Erythroblast (primary cell): ENCODE data around the gene SAMHD1.
"Not testable (repeated sequence)": the region's sequence is repeated elsewhere in the genome, so short reads cannot be mapped to it uniquely, and the experiment has no call there.

ENCODE experiments used
- DNase-seq, 2 experiments: peaks; one replicate each; lab custom pipeline; 2025; lab: John Stamatoyannopoulos, UW
- GATA1 ChIP-seq: IDR thresholded peaks from 2 replicates; pipeline ENCODE4 v1.6.1; 2011; ENCODE audit warnings: low read depth, mild to moderate bottlenecking, control low read depth, low read length, moderate library complexity
- POLR2A ChIP-seq: IDR thresholded peaks from 2 replicates; pipeline ENCODE4 v1.6.1; 2011; ENCODE audit warnings: mild to moderate bottlenecking, low read length

The SAMHD1 gene

DNA sequence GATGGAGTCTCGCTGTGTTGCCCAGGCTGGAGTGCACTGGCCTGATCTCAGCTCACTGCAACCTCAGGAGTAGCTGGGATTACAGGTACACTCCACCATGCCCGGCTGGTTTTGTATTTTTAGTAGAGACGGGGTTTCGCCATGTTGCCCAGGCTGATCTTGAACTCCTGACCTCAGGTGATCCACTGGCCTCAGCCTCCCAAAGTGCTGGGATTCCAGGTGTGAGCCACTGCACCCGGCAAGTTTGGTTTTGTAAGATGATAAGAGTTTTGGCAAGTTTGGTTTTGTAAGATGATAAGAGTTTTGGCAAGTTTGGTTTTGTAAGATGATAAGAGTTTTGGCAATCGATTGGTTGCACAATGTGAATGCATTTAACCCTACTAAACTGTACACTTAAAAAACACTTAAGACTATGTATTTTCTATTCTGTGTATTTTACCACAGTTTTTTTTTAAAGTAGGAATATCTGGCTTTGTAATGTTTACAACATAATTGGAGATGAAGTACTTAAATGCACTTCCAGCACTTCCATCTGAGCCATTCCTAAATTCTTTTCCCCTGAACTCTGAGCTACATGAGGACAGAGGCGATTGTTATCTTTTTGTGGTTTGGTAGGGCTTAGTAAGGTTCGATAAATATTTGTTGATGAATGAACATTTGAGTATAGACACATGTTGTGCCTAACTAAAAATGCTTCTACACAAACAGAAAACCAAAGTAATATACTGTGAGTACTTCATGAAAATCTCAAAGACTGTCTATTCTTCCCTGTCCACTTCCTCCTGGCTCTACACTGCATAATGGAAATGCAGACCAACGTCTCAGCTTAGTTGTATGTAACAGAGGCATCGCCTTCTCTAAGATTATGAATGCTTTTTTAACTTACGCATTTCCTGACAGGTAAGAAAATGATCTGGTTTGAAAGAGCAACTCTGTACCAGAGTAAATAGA, 18.8 kb downstream of the SAMHD1 start:
- no peak for DNase-seq

GRCh38 chr20:36932067-36932466, 19.4 kb downstream of the SAMHD1 start:
- DNase-seq, result not testable (repeated sequence)

More for the DNA sequence above, 18.8 kb downstream of the SAMHD1 start:
- TF ChIP-seq GATA1 (no peak), POLR2A (no peak)

- TF ChIP-seq POLR2A (no peak), GATA1 (no peak)
- no peak for DNase-seq
These were observed 21.8 kb downstream of the SAMHD1 start for GRCh38 chr20:36929691-36930090.

DNA sequence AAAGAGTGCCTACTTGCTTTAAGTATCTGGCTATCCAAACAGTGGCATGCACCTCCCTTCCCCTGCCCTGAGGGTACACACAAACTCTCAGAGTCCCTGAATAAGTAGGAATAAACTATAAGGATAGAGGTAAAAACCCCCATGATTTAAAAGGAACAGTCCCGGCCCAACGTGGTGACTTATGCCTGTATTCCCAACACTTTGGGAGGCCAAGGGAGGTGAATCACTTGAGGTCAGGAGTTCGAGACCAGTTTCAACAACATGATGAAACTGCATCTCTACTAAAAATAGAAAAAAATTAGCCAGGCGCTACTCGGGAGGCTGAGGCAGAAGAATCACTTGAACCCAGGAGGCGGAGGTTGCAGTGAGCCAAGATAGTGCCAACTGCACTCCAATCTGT, 22.2 kb downstream of the SAMHD1 start:
- DNase-seq, result no peak
- TF ChIP-seq POLR2A (no peak), GATA1 (no peak)

- DNase-seq, result no peak
- TF ChIP-seq POLR2A (no peak), GATA1 (no peak)
These were observed 23.8 kb downstream of the SAMHD1 start for GRCh38 chr20:36927704-36928103.

GRCh38 chr20:36926653-36927200, 24.8 kb downstream of the SAMHD1 start:
- no peak for DNase-seq
- no peak for TF ChIP-seq POLR2A
- TF ChIP-seq GATA1, result no peak

DNA sequence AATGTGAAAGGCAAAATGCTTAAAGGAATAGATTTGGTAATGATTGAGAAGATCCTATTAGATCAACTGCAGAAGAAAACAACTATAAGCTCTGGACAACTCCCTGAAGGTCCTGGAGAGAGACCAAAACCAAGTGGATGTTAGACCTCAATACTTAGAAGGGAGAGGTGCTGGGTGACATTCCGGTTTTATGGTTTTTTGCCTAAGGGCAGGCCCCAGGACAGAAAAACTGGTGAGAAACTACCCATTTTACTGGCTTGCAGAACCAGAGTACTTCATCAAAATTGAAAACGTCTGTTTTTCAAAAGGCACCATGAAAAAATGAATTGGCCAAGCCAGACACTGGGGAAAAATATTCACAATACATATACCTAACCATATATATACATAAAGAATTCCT, 26.3 kb downstream of the SAMHD1 start:
- no peak for DNase-seq
- TF ChIP-seq GATA1 (no peak), POLR2A (no peak)

DNA sequence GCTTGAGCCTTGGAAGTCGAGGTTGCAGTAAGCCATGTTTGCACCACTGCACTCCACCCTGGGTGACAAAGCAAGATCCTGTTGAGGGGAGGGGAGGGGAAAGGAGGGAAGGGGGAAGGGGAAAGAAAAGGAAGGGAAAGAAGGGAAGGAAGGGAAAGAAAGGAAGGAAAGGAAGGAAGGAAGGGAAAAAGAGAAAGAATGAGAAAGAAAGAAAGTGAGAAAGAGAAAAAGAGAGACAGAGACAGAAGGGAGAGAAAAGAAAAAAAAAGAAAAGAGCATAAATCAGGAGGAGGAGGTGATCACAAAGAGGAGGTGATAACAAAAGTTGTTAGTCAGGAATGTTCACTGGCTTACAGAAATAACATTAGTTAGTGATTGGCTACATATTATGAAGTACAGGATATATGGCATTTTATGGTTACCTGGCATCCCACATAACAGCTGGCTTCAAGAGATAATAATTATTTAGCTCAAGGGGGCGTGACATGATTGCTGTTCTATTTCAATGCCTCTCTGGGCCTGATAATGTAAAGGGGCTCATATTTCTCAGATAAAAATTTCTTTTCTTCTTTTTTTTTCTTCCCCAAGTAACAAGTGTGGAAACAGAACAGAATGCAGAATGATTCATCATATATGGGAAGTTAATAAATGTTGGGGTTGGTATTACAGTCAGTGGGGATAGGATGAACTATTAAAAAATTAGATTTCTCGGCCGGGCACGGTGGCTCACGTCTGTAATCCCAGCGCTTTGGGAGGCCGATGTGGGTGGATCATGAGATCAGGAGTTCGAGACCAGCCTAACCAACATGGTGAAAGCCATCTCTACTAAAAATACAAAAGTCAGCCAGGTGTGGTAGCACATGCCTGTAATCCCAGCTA, 27.1 kb downstream of the SAMHD1 start:
- TF ChIP-seq GATA1, result no peak
- TF ChIP-seq POLR2A, result no peak
- peak; percentile 61 to 63 for DNase-seq

DNA sequence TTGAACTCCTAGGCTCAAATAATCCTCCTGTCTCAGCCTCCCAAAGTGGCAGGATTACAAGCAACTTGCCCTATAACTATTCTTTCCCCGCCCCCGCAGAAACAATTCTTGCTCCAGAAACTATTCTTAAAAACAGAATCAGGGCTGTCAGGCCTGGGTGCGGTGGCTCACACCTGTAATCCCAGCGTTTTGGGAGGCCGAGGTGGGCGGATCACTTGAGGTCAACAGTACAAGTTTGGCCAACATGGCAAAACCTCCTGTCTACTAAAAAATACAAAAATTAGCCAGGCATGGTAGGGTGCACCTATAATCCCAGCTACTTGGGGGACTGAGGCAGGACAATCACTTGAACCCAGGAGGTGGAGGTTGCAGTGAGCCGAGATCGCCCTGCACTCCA, 31.2 kb downstream of the SAMHD1 start:
- TF ChIP-seq GATA1 (no peak), POLR2A (no peak)
- DNase-seq, result no peak

GRCh38 chr20:36919715-36920333, 31.7 kb downstream of the SAMHD1 start:
- peak; percentile 64 to 74 for DNase-seq
- TF ChIP-seq GATA1 (no peak), POLR2A (no peak)

DNA sequence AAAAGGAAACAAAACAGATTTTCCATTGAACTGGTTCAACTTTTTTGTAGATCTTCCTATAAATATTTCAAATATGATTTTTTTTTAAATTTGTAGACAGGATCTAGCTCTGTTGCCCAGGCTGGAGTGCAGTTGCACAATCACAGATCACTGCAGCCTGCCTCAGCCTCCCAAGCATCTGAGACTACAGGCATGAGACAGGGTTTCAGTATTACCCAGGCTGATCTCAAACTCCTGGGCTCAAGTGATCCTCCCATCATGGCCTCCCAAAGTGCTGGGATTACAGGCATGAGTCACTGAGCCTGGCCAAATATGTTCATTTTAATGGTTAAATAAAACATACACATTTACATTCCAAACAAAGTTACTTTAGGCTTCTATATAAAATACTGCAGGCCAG, 33.6 kb downstream of the SAMHD1 start:
- TF ChIP-seq GATA1 (no peak), POLR2A (no peak)
- DNase-seq, result no peak

- no peak for TF ChIP-seq GATA1
- no peak for TF ChIP-seq POLR2A
- DNase-seq, result no peak
These were observed 34.3 kb downstream of the SAMHD1 start for GRCh38 chr20:36917240-36917639.

GRCh38 chr20:36916199-36916598, 35.3 kb downstream of the SAMHD1 start:
- no peak for DNase-seq
- TF ChIP-seq POLR2A, result no peak
- no peak for TF ChIP-seq GATA1
